ENCODE results near the gene ARHGAP18.

DNA sequence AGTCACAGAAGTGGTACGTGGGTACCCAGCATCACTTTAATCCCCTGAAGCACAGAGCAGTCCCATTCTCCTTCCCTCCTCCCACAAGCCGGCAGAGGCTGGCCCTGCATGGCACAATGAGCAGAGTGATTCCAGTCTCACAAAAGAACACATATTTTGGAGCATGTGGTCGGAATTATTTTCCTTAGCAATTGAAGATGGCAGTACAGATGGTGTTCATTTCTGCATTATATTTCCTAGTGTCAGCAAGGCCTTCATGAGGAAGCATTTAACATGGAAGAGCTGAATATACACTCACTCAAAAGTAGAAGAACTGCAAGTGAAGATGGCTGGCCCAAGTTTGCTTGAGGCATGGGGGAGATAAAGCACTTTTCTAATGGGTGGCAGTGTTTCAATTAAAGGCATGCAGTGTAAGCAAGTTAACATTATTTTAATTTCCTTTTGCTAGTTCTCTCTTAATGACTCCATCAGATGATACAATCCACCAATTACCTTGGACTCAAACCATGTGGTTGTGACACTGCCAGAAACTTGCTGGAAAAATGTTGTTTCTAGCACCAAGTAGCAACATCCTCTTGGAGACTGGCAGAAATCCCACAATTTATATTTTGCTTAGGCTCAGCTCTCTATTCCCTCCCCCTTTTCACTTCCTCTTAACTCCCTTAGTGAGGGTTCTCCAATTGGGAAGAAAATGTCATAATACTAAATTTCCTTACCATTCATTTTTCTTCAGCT lies 74.4 kb downstream of the ARHGAP18 start:
- no peak for TF ChIP-seq CTCF (IDR thresholded peaks at IDR 0.05)
- TF ChIP-seq POLR2A (IDR thresholded peaks at IDR 0.05) = no peak

All from testis (tissue), 2 donors.